Smooth muscle cell (in vitro differentiated cells): ENCODE results near the gene SMG6. TPM values are rescaled to one million over a fixed set of nuclear protein-coding genes. Genes with fewer than 3 reads are reported as not detected.

Experiments used
- DNase-seq: peaks from one replicate; lab custom pipeline; 2025; ENCODE audit not compliant: unreplicated experiment; lab: John Stamatoyannopoulos, UW
- H2AFZ ChIP-seq: fragments of 200-600 bp; sonication (generic); 2 replicates; pipeline ENCODE4 v1.6.0; 2016; ENCODE audit warnings: antibody characterized with exemption, low read depth, mild to moderate bottlenecking
- H3F3A ChIP-seq: fragments of 200-600 bp; sonication (generic); 2 replicates; pipeline ENCODE4 v1.6.0; 2017; ENCODE audit warnings: antibody characterized with exemption, low read depth
- H3K27ac ChIP-seq: fragments of 200-600 bp; sonication (generic); 2 replicates; pipeline ENCODE4 v1.5.1; 2016; ENCODE audit warnings: low read depth, mild to moderate bottlenecking
- H3K27me3 ChIP-seq: fragments of 200-600 bp; sonication (generic); 2 replicates; pipeline ENCODE4 v1.6.1; 2016; ENCODE audit warnings: low read depth, mild to moderate bottlenecking
- H3K36me3 ChIP-seq: fragments of 200-600 bp; sonication (generic); 2 replicates; pipeline ENCODE4 v1.5.1; 2016; ENCODE audit warnings: low read depth
- H3K4me1 ChIP-seq: fragments of 200-600 bp; sonication (generic); 2 replicates; pipeline ENCODE4 v1.5.1; 2016; ENCODE audit warnings: low read depth
- H3K4me2 ChIP-seq: fragments of 200-600 bp; sonication (generic); 2 replicates; pipeline ENCODE4 v1.6.0; 2016; ENCODE audit warnings: mild to moderate bottlenecking
- H3K4me3 ChIP-seq: fragments of 200-600 bp; sonication (generic); 2 replicates; pipeline ENCODE4 v1.5.1; 2016; ENCODE audit warnings: mild to moderate bottlenecking
- H3K79me2 ChIP-seq: fragments of 200-600 bp; sonication (generic); 2 replicates; pipeline ENCODE4 v1.6.0; 2016; ENCODE audit warnings: low read depth, mild to moderate bottlenecking
- H3K9ac ChIP-seq: fragments of 200-600 bp; sonication (generic); 2 replicates; pipeline ENCODE4 v1.6.0; 2016; ENCODE audit warnings: low read depth
- H3K9me3 ChIP-seq: fragments of 200-600 bp; sonication (generic); replicated peaks from 2 replicates; pipeline ENCODE4 v1.5.1; 2016; ENCODE audit warnings: low read depth
- H4K20me1 ChIP-seq: fragments of 200-600 bp; sonication (generic); 2 replicates; pipeline ENCODE4 v1.6.0; 2016; ENCODE audit warnings: low read depth
- CTCF ChIP-seq: fragments of 200-600 bp; sonication (generic); IDR thresholded peaks from 2 replicates; pipeline ENCODE4 v1.5.1; 2017; ENCODE audit warnings: borderline replicate concordance, mild to moderate bottlenecking, antibody characterized with exemption; ENCODE audit not compliant: insufficient read depth, poor library complexity, severe bottlenecking
- WGBS: methylation state at CpG from one replicate; pipeline ENCODE4 v1.1.7; 2016; ENCODE audit warnings: low lambda C conversion rate; 5-methylcytosine and 5-hydroxymethylcytosine counted together
- polyA plus RNA-seq: library from polyadenylated mRNA; unstranded; fragments of >200 nt; fragmentation: Nextera tagmentation; extraction: Ambion mirVana; gene quantifications from 2 replicates; pipeline ENCODE4 v1.2.1, GENCODE V29; 2016
- total RNA-seq: library from RNA; depleted of rRNA; stranded (reverse); fragments of >200 nt; gene quantifications from 2 replicates; pipeline ENCODE4 v1.2.3, GENCODE V29; 2014

SMG6 gene
- total and polyA plus RNA-seq, 2 experiments from 2014 or later, result 10.6 to 21.4 TPM

DNA sequence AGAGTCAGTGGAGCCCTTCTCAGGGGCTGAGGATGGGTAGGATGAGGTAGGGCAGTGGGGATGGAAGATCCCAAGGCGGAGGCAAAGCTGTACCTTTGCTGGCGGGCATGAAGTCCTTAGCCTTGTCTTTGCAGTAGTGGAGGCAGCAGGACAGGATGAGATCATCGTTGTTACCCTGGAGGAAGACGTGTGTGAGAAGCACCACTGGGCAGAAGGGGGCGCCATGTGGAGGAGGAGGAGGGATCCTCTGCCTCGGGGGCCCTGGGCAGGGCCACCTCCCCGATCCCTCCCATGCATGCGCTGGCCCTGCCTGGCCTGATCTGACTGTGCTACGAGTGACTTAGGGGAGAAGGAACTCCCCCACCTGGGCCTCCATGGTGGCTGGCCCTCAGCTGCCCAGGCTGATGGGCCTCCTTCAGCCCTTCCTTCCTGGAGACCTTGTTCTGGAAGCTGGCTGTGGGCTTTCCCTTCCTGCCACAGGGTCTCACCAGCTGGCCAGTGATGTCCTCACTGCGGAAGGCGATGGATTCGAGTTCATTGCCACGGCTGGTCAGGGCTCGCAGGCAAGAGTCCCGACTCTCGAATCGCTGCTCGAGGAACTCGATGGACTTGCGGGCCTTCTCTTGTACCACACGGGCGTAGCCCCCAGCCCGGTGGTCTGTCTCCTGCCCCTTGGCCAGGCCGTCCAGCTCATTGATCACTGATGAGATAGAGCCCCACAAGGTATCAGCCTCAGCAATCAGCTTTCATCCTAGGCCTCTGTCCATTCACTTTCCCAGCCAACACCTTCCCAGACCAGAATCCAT is 238.4 kb downstream of the SMG6 start:
- Histone ChIP-seq H3K27ac (peak overlapping the region; percentile 94), H3K4me3 (no peak overlapping the region), H3K27me3 (no peaks in the 10 kb centered on the region), H3F3A (peaks cover 27% of the 10 kb centered on the region), H4K20me1 (no peaks in the 10 kb centered on the region), H3K4me1 (peaks cover 20% of the 10 kb centered on the region), H3K4me2 (no peak overlapping the region), H2AFZ (no peak overlapping the region), H3K36me3 (no peaks in the 10 kb centered on the region), H3K9ac (peak overlapping the region; percentile 65), H3K79me2 (no peaks in the 10 kb centered on the region), H3K9me3 (no peaks in the 10 kb centered on the region)
- no peak for DNase-seq
- peak; percentile 27 for TF ChIP-seq CTCF
- WGBS, result 89% methylated on average over 24 of the region's 24 CpGs

DNA sequence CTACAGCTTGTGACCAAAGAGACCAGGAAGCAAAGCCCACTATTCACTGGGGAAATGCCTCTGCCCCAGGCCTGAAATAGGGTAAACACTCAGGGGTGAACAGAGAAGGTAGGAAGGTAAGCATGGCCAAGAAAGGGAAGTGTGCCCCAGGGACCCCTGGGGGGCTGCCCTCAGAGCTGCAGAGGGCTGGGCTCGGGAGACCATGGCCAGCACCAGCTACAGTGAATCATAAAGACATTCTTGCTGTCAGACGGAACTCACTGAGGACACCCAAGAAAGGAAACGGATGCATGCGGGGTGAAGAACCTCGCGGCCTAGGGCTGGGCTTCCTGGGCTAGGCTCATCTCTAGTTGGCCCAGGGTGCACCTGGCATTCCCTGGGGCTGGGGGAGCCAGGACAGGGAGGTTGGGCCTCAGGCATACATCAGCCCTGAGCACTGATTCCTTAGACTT is 239.0 kb downstream of the SMG6 start:
- Histone ChIP-seq H3K27ac (peak overlapping the region; percentile 62), H3K9ac (no peak overlapping the region), H3K4me2 (no peak overlapping the region), H3K4me3 (no peak overlapping the region), H3K36me3 (no peaks in the 10 kb centered on the region), H2AFZ (no peak overlapping the region), H3K27me3 (peaks cover under 1% of the 10 kb centered on the region), H3F3A (peaks cover 27% of the 10 kb centered on the region), H3K9me3 (no peaks in the 10 kb centered on the region), H3K79me2 (no peaks in the 10 kb centered on the region), H4K20me1 (no peaks in the 10 kb centered on the region), H3K4me1 (peaks cover 20% of the 10 kb centered on the region)
- TF ChIP-seq CTCF, result no peak
- WGBS, result 77% methylated on average over 6 of the region's 6 CpGs
- no peak for DNase-seq

- H3K79me2 ChIP-seq, result no peaks in the 10 kb centered on the region
- peaks cover 20% of the 10 kb centered on the region for H3K4me1 ChIP-seq
- no peak for DNase-seq
- peaks cover 27% of the 10 kb centered on the region for H3F3A ChIP-seq
- peak overlapping the region; percentile 62 for H3K27ac ChIP-seq
- no peaks in the 10 kb centered on the region for H3K9me3 ChIP-seq
- H3K9ac ChIP-seq, result no peak overlapping the region
- 81% methylated on average over 5 of the region's 5 CpGs for WGBS
- TF ChIP-seq CTCF, result no peak
- H3K4me3 ChIP-seq, result no peak overlapping the region
- H3K27me3 ChIP-seq, result peaks cover 5% of the 10 kb centered on the region
- no peak overlapping the region for H3K4me2 ChIP-seq
- H3K36me3 ChIP-seq, result no peaks in the 10 kb centered on the region
- H4K20me1 ChIP-seq, result no peaks in the 10 kb centered on the region
- H2AFZ ChIP-seq, result no peak overlapping the region
Measured at GRCh38 chr17:2064147-2064489, 239.5 kb downstream of the SMG6 start.
